H1 (cell line): ENCODE measurements around the gene TNS1. TPM values are rescaled to one million over a fixed set of nuclear protein-coding genes. Genes with fewer than 3 reads are reported as not detected.

ENCODE experiments used
- NANOG ChIP-seq: IDR thresholded peaks from 2 replicates; pipeline ENCODE4 v1.6.1; 2011; ENCODE audit warnings: low read length, low read depth, mild to moderate bottlenecking, inconsistent platforms; ENCODE audit not compliant: insufficient read depth, poor library complexity, severe bottlenecking
- SP4 ChIP-seq: IDR thresholded peaks from 2 replicates; pipeline ENCODE4 v1.6.1; 2012; ENCODE audit warnings: low read length, inconsistent platforms
- USF2 ChIP-seq: IDR thresholded peaks from 2 replicates; pipeline ENCODE4 v1.6.1; 2011; ENCODE audit warnings: low read length, improper control_type of control experiment
- ZNF274 ChIP-seq: IDR thresholded peaks from 2 replicates; pipeline ENCODE4 v1.7.0; 2012; ENCODE audit warnings: low read length, borderline replicate concordance; ENCODE audit errors: extremely low read depth
- polyA plus RNA-seq, 7 experiments: library from polyadenylated mRNA; depleted of rRNA in 3 of 7; stranded (reverse) in 5 of 7; unstranded in 2 of 7; fragments of >200 nt in 5 of 7; fragments of 200-250 nt in 2 of 7; gene quantifications; 1 replicate in 5 of 7; 2 replicates in 1 of 7; 4 replicates in 1 of 7; pipeline versions ENCODE4 v1.2.1 to v1.2.3, GENCODE V29; 2011 to 2013; ENCODE audit warnings: missing spikeins in 2 of 7, mixed read lengths in 2 of 7
- total RNA-seq: library from RNA; stranded (reverse); fragmentation: NEBNext Ultra II Directional; extraction: Animal tissue kit (Norgen Biotek cat#: 25700); gene quantifications from 2 replicates; pipeline ENCODE4 v1.2.1, GENCODE V29; 2021

The TNS1 gene
- total and polyA plus RNA-seq, 2 of the 8 experiments (the other 6 are each of a cell fraction or from before 2014, with no cell fraction given): 1.5 to 5.1 TPM

GRCh38 chr2:217919204-217919603, 83.6 kb downstream of the TNS1 start (continued):
- TF ChIP-seq NANOG: no peak
- no peak for TF ChIP-seq SP4
- no peak for TF ChIP-seq ZNF274
- no peak for TF ChIP-seq USF2
